HG02870 (cell line): Measurements from ENCODE around the gene RPRD1B.

Experiments
- ATAC-seq: cut with Tn5 transposase; IDR thresholded peaks from one replicate; pipeline ENCODE4 v1.9.1; 2021; ENCODE audit warnings: mild to moderate bottlenecking, moderate library complexity; ENCODE audit not compliant: unreplicated experiment

Gene RPRD1B

DNA sequence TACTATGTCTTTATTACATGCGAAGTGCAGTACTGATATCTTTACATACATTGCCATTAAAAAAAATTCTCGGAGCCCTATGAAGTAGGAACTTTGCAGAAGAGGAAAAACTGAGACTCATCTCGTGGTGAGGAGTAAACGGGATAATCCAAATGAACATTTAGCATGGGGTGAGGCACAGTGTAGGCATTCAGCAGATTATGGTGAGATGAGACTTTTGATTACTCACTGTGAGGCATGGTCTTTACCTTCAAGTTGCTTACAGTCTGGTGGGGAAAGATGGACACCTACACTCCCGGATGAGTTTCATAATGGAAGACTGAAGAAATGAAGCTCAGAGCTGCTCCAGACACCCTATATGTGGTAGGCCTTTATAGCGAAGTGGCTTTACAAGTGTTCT is 1.4 kb downstream of the RPRD1B start:
- ATAC-seq: no peak

DNA sequence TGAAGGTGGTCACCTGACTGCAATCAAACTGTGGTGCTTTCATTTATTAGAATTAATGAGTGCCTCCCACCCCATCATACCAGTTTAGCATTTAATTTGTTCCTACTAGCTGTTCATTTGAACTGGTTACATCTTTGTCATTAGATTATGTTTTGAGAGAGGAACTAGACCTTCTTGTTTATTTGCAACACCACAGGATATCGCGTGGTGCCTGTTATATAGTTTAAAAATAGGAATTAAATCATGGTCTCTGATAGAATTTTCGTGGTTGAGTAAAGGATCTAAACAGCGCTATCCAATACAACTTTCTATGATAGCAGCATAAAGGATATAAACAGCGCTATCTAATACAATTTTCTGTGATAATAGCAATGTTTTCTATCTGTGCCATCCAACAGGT is 2.8 kb downstream of the RPRD1B start:
- ATAC-seq: no peak

DNA sequence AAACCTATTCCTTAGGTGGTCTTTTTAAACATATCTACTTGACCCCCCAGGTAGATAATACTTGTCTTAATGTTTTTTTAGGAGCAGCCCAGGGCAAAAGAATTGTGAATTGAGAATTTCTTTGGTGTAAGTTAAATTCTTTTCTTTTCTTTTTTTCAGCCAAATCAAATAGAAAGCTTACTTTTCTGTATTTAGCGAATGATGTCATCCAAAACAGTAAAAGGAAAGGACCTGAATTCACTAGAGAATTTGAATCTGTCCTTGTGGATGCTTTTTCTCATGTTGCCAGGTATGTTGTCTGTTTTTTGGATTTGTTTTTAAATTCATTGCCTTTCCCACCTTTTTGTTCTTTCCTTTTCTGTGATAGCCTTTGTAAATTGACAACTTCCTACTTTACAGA is 6.7 kb downstream of the RPRD1B start:
- no peak for ATAC-seq

DNA sequence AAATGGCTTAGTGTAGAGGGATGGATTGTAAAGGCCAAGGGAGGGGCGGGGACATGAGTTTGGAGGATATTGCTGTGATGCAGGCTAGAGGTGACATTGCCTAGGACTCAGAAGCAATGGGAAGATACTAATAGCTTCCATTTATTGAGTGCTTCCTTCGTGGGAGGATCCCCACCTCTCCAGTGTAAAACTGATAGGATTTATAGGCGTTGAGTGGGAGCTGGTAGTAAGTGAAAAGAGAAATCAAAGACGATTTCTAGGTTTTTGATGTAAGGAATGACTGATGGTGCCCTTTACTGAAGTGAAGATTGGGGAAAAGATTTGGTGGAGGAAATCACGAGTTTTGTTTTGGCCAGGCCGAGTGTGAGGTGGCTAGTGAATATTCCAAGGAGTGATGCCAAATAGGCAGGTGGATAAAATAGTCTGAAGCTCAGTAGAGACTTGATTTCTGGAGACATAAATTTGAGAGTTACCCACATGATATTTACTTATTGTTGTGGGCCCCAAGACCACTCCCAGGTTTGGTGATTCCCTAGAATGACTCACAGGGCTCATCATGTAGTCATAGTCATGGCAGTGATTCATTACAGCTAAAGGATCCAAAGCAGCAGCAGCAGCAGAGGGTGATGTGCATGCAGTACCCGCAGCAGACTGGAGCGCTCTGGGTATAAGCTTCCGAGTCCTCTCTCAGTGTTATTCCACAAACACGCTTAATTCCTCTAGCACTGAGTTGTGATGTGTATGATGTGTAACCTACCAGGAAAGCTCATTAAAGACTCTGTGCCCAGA is 10.2 kb downstream of the RPRD1B start:
- ATAC-seq: no peak

DNA sequence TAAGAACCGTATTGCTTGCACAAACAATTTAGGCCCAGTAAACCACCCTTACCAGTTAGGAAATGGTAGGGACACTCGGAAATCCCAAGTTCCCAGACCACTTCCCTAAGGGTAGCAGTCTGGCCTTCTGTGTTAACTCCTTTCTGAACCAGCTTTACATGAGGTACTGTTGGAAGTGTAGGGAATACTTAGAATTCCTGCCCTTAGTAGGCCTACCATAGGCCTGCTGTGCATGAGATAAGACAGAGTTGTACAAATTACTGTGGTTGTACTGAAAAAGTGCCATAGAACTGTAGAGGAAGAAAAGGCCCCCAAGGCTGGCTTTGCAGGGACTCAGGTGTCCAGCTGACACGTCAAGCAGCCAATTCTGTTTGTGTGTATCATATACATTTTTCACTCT is 11.1 kb downstream of the RPRD1B start:
- no peak for ATAC-seq

GRCh38 chr20:38046572-38046971 is 13.0 kb downstream of the RPRD1B start:
- no peak for ATAC-seq

- no peak for ATAC-seq
Measured at GRCh38 chr20:38049800-38050199, 16.3 kb downstream of the RPRD1B start.

DNA sequence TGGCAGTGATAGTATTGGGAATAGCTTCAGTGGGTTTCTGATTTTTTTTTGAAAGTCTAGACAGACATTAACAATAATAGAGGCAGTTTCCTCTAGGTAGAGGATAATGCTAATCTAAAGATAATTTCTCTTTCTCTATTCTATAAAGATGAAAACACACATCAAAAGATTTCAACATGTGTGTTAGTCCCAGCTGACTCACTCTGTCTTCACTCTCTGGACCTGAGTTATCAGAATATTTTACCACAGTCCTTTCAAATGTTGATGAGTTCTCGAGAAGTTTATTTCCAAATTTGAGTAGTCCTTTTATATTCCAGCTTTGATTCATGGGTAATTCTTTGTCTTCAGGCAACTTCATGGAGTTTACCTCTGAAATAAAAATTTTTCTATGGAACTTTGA is 17.1 kb downstream of the RPRD1B start:
- ATAC-seq: no peak

GRCh38 chr20:38052870-38053269 is 19.3 kb downstream of the RPRD1B start:
- no peak for ATAC-seq

DNA sequence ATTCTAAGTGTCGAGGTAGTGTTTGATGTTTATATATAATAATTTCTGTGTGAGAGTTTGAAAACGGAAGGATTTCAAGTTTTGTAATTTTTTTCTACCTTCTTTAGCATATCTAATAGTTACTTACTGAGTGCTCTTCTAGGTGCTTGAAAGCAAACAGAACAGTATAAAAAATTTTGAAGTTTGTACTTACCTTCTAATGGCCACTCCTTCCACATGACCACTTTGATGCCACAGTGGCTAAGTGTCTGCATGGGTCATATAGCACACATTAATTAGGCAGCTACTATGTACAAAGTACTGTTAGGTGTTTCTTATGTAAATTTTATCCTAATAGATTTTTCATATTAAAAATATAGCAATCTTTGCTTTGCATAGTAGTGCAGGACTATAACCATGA is 21.1 kb downstream of the RPRD1B start:
- ATAC-seq: no peak

GRCh38 chr20:38055294-38055693 is 21.7 kb downstream of the RPRD1B start:
- no peak for ATAC-seq

GRCh38 chr20:38055848-38056247 is 22.3 kb downstream of the RPRD1B start:
- no peak for ATAC-seq

DNA sequence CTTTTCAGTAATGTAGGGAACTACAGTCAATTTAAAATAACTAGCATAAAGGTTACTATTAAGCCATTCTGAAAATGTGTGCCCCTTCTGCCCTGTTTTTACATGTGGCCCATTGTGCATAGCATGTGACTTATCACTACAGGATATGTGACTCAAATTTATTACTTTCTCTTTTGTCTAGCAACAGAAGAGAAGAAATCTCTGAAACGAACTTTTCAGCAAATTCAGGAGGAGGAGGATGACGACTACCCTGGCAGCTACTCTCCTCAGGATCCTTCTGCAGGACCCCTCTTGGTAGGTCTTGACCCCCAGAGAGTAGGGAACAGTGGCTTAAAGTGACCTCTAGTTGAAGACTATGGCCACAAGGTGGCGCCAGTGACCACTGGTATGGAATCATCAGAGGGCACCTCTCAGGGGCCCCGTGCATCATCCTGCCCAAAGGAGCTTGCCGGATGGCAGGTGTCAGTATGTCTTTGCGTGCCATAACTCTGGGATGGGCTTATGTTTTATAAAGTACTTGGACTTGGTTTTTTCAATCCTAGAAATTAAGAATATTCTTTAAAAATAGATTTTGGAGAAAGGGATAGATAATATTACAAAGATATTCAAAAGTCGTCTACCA is 23.9 kb downstream of the RPRD1B start:
- no peak for ATAC-seq

DNA sequence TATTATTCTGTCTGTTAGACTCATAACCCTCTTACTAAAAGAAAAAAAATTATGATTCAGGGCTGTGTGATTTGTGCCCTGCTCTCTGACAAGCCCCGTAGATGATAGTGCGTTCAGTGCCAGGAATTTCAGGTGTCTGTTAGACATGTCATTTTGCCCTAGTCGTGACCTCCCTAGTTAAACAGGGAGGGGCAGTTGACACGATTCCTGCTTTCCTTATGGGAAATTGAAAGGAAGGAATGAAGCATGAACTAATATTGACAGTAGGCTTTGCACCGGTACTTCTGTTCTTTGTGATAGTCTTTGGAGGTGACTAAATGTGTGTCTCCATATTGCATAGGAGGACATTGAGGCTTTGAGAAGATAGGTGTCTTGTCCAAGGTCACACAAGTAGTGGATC is 26.3 kb downstream of the RPRD1B start:
- no peak for ATAC-seq

GRCh38 chr20:38060536-38060935 is 27.0 kb downstream of the RPRD1B start:
- ATAC-seq: no peak

DNA sequence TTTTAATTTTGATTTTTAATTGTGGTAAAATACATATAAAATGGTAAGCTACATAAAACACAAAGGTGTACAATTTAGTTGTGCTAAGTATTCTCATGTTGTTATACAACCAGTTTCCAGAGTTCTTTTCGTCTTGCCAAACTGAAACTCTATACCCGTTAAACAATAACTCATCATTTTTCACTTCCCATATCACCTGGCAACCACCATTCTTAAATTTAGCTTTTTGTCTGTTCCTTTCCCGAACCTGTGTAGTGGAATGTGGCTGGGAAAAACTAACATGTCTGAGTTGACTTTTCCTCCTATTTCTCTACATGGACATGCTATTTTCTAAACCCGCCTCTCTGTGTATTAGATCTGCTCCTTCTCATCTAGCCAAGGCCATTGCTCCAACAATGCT is 27.6 kb downstream of the RPRD1B start:
- ATAC-seq: no peak

DNA sequence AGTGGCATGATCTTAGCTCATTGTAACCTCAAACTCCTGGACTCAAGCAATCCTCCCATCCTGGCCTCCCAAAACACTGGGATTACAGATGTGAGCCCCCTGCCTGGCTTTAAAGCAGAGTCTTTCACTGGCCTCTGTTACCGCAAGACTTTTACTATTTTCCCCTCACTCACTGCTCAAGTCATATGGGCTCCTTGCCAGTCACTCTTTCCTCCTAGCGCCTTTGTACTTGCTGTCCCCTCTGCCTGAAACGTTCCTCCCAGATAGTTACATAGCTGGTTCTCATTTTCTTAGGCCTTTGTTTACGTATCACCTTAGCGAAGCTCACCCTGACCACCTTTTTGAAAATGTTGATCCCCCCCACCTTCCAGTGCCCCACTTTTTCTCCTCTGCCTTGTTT is 29.3 kb downstream of the RPRD1B start:
- no peak for ATAC-seq

DNA sequence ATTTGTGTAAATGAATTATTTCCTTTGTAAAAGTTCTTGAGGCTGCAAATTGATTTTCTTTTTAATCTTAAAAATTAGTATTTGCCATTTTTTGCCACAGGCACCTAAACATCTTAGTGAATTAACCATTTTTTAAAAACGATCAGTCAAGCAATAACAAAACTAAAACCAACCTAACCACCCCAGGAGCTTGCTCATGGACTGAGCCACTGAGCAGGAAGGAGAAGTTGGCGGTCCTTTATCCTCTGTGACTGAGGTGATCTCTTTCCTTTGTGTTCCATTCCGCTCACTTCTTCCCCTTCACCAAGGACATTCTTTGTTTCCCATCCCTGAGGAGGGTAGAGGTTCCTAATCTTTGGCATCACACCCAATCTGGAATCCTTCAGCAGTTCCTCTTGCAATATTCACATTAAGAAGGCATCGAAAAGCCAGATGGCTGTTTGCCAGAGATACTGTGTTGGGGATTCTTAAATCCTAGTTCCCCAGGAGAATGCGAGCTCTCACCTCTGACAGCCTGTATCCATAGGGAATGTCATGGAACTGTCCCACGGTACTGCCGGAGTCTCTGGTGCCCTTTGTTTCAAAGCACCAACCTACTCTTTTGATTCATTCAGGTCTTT is 30.5 kb downstream of the RPRD1B start:
- ATAC-seq: no peak

GRCh38 chr20:38065764-38066375 is 32.3 kb downstream of the RPRD1B start:
- no peak for ATAC-seq

GRCh38 chr20:38066969-38067716 is 33.6 kb downstream of the RPRD1B start:
- ATAC-seq: no peak

- ATAC-seq: no peak
Measured at GRCh38 chr20:38067717-38068365, 34.3 kb downstream of the RPRD1B start.
